ENCODE results near the gene RAG1.

Gene RAG1

DNA sequence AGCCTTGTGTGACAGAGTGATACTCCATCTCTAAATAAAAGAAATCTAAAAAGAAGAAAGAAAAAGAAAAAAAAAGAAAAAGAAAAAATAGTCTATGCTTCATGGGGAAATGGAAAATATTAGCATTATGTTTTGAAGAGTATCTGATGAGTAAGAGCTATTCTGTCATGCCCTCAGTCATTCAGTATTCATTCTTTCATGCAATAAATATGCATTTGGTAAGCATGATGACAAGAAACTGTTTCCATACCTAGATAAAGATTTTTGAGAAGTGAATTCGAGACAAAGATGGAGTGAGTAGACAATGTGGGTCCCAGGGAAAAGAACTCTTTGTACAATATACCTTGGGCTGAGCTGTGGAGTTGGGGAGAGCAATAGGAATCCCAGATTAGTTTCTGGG, 20.3 kb downstream of the RAG1 start:
- in situ Hi-C loops (cut with HindIII; ENCODE audit: low sequenced_read_pairs), result no loop called here

DNA sequence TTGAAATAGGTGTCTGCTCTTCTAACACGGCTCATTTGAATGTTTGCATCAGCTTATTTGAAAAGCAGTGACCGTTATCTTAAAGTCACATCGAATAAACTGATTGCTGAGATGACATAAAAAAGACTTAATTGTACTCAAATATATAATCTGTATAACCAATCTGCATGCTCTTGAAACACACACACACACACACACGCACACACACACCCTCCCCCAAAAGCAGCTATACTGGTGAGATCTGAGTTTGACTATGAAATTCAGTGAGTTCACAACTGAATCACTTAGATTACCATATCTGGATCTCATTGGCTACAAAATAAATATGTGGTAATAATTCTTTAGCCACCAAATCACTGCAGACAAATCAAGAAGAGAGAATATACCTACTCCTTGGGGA, 22.7 kb downstream of the RAG1 start:
- in situ Hi-C loops (cut with HindIII; ENCODE audit: low sequenced_read_pairs), result no loop called here

GRCh38 chr11:36591433-36591832, 23.6 kb downstream of the RAG1 start:
- in situ Hi-C loops (cut with HindIII; ENCODE audit: low sequenced_read_pairs), result no loop called here

DNA sequence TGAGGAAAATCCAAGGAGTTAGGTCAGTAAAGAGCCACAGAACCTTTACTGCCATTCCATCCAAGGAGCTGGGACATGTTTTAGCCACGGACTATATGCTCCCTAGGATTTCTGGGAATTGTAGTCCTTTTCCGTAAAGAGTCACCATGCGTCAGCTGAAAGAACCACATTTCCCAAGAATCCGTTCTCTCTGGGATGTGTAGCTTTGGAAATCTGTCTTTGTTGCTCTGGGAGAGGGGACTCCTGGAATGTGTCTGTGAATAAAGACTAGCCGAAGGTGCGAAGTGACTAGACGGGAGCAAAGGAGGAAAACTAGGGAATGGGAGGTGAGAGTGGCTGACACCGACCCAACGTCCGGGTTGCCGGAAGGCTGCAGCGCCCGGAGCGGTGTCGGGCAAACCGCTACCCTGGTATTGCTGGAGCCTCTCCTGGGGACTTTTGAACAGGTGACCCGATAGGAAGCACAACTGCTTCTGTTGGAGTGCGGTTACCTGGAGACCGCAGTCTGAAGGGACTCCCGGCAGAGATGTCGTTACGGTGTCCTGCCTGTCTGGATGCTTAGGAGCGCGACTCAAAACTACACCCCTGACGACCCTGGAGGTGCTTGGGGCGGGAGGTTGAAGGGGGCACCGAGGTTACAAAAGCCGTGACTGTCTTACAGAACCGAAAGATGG, 26.6 kb downstream of the RAG1 start, which contains the start of gene IFTAP:
Gene IFTAP, plus strand, starts transcription at position 187 of the 674 bp plus-strand sequence. CDS start 15,602 bp downstream, outside the sequence.
- in situ Hi-C loops (cut with HindIII; ENCODE audit: low sequenced_read_pairs), result no loop called here

DNA sequence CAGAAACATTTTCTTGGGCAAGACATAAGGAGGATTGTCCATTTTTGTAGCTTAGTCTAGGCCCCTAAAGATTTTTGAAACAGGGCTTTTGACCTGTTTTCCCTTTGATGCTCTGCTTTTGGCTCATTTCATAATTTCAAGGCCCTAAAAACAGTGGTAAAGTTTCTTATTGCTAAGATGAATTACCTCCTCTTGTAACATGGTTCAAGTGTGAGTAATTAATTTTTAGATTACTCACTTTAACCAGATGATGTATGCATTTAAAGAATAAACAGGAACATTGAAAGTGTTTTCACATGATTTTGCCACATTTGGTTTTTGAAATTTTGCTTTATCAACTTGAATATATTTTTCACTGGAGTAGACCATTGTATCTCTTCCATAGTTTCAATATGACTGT, 29.1 kb downstream of the RAG1 start:
- in situ Hi-C loops (cut with HindIII; ENCODE audit: low sequenced_read_pairs), result loop anchor here (5.0 kb wide), 1 partner anchor 65 kb away; no protein-coding TSS in a partner anchor

DNA sequence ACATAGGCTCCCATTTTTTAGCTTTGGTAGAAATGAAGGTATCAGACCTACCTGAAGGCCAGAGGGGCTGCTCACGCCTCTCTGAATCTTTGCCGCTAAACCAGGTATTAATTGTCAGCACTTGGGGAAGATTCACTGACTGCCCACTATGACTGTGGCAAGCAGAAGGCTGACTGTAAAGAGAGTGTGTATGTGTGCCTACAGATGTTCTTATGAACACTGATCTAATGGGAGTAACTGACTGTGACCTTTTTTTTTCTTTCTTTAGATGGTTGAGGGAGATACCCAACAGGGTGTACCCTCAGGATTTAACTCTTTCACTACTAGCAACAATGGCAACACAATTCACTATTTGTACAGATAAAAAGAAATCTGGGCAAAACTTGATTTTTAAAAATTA, 30.2 kb downstream of the RAG1 start, which contains the start of gene RAG2:
Gene RAG2, minus strand, starts transcription at position 186 of the 400 bp plus-strand sequence. CDS start 4,068 bp downstream, outside the sequence.
- in situ Hi-C loops (cut with HindIII; ENCODE audit: low sequenced_read_pairs), result loop anchor here (5.0 kb wide), 1 partner anchor 64 kb away; no protein-coding TSS in a partner anchor

DNA sequence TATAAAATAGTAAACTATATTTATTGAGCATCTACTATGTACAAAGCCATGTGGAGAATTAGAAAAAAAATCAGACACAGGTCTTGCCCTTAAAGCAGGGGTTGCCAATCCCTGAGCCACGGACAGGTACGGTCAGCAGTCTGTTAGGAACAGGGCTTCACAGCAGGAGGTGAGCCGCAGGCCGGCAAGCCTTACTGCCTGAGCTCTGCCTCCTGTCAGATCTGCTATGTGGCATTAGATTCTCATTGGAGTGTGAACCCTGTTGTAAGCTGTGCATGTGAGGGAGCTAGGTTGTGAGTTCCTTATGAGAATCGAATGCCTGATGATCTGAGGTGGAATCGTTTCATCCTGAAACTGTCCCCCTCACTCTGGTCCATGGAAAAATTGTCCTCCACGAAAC, 32.4 kb downstream of the RAG1 start:
- in situ Hi-C loops (cut with HindIII; ENCODE audit: low sequenced_read_pairs), result no loop called here

DNA sequence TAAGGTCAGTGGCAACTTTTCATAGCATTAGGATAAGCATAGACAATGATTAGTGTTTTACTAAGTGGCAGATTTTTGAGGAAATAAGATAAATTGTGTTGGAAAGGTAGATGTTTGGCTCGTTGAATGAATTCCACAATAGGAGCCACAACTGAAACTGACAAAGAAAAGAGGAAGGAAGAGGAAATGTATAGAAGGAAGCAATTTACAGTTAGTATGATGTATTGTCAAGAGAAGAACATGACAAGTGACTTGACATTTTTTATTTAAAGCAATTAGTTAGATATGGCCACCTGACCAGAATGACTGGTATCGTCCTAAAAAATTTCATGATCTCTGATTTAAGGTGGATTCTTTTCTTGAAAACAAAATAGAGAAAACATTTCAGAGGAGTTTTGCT, 33.3 kb downstream of the RAG1 start:
- in situ Hi-C loops (cut with HindIII; ENCODE audit: low sequenced_read_pairs), result no loop called here

DNA sequence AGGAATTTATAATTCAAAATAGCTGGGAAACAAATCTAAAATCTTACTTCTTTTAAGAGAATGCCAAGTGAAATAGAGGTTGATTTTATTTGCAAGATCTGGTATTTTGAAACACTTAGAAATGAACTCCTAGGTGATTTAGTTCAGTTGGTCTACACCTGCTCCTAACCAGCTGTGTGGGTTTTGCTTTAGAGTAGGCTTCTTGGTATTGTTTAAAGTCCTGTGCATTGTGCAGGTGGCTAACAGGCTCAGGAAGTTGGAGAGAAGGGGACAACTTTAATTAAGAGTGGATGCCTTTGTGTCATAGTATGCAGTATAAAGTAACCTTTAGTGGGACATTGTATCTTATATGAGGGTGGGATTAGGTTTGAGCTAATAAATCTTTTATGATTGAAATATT, 34.3 kb downstream of the RAG1 start:
- in situ Hi-C loops (cut with HindIII; ENCODE audit: low sequenced_read_pairs), result no loop called here

DNA sequence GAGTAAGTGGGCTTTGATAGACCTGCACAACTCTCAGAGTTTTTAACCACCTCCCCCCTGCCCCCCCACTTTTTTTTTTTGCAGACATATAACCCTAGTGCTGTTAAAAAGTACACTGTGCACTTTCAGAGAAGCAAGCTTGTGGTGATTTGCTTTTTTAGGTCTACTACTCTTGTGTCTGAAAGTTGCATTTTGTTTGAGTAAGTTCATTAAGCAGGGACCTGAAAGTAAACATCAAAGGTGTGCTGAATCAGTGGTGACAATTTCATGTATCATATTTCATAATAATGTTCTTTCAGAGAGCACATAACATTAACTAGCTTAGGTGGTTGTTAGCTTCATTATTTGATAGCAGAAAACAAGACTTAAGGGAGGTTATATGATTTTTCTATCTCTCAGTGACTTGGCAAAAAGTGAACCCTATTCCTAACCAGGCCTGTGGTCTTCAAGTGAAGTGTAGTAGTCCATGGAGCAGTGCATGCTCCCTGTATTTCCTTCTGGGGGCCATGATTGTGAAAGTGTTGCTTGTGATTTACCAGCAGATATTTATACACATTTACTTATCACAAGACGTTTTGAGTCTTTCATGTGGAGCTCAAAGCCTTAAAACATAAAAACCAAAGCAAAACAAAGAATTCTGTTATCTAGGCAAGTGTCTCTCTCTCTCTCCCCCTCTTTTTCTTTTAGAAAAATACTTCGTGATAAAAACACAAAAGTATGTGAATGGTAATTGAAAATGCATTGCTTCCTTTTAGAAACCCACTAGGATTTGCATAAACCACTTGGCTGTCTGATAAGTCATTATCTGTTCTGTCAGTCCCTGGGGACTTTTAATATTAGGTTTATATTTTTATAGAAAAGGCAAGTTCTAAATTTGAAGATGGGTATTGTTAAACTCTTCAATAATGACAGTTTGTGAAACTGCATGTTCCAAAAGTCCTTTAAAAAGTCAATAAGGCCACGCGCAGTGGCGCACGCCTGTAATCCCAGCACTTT, 37.7 kb downstream of the RAG1 start:
- in situ Hi-C loops (cut with HindIII; ENCODE audit: low sequenced_read_pairs), result no loop called here

GRCh38 chr11:36608491-36609199, 40.8 kb downstream of the RAG1 start:
- in situ Hi-C loops (cut with HindIII; ENCODE audit: low sequenced_read_pairs), result no loop called here

GRCh38 chr11:36609383-36609782, 41.6 kb downstream of the RAG1 start:
- in situ Hi-C loops (cut with HindIII; ENCODE audit: low sequenced_read_pairs), result no loop called here

- in situ Hi-C loops (cut with HindIII; ENCODE audit: low sequenced_read_pairs), result no loop called here
Measured at GRCh38 chr11:36615826-36616225, 48.0 kb downstream of the RAG1 start.

DNA sequence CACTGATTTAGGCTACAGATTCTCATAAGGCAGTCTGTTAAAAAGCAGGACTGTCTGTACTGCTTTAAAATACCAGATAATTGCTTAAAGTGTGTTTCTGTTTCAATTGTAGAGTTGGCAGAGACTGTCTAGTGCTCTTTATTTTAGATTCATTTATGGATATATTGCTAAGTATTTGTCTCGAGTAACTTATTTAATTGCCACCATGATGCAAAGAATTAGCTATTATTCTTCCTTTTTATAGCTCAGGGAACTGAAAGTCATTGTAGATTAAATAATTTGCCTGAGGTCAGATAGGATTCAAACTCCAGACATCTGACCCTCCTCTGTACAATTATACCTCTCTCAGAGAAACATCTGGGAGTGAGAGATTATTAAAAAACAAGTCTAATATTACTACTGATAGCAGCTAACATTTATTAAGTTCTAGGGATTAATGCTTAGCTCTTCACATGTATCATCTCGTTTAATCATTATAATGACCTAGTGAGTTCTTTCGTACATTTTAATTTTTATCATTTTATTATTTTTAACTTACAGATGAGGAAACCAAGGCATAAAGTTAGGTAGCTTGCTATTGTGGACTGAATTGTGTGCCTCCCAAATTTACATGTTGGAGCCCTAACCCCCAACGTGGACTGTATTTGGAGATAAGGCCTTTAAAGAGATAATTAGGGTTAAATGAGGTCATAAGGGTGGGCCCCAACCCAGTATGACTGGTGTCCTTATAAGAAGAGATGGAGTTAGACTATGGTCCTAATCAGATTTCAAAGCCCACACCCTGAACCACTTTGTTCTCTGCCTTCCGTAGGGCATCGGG, 49.9 kb downstream of the RAG1 start:
- in situ Hi-C loops (cut with HindIII; ENCODE audit: low sequenced_read_pairs), result no loop called here

DNA sequence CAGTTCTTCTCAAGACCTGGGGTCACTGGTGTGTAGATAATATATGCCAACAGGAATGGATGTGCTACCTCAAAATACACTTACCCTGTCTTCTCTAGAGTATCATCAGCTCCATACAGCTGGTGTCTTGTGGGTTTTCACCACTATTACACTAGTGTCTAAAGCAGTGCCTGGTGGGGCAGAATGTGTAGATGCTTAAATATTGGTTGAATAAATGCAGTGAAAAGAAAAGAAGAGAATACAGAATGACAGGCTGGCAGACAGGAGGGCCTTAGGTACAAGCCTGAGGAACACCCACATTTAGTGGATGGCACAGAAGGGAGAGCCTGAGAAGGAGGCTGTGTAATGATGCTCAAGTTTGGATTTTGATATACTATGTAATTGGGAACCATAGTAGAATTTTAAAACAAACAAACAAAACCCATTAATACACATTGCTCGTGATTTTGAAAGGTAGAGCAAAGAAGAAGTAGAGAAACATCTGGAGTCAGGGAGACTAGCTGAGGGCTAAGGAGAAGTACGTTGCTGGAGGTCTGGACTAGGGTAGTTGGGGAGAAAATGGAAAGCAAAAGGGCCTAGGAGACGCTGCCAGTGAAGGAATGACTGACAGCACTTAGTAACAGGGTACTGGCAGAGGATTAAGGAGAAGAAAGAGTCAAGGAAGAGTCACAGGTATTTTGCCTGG, 50.7 kb downstream of the RAG1 start:
- in situ Hi-C loops (cut with HindIII; ENCODE audit: low sequenced_read_pairs), result no loop called here

GRCh38 chr11:36619502-36619901, 51.7 kb downstream of the RAG1 start:
- in situ Hi-C loops (cut with HindIII; ENCODE audit: low sequenced_read_pairs), result no loop called here

DNA sequence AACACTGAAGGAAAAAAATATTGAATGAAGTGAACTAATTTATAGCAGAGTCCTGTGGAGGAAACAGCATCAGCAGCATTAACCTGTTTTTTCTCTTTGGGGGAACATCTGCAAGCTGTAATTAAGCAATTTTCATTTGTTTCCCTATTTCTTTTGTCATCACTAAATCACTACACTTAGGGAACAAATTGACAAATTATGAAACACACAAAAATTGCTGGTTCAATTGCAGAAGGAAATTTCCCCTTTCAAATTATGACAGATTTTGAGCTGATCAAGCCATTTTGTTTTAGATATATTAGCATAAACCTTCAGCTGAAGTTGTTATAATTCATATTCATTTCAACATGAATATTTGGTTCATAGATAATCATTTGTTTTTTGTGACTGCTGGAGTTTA, 52.4 kb downstream of the RAG1 start:
- in situ Hi-C loops (cut with HindIII; ENCODE audit: low sequenced_read_pairs), result no loop called here

DNA sequence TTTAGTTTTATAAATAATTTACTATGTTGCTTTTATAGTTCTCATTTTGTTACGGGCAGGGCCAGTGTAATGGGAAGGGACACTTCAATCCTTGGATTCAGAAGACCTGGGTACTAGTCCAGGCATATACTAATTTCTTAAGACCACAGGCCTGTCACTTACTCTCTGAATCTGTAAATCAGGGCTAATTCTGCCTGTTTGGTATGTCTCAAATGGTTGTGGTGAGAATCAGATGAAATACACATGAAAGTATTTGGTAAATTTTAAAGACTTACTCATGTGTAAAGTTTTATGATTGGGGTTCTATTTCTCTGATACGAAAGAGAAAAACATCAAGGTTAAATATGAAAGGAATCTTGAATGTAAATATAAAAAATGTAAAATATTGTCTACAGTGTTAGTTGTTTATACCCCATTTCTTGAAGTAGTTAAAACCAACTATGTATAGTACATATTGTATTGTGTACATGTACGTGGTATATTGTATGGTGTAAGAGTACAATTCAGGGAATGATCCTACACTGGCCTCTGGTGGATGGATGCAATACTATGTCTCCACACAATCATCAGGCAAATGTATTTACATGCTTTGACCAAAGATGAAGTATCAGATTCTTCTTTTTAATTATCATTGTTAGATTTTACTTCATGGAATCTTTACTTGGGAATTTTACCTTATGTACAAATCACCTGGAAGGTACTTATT, 54.8 kb downstream of the RAG1 start:
- in situ Hi-C loops (cut with HindIII; ENCODE audit: low sequenced_read_pairs), result no loop called here

DNA sequence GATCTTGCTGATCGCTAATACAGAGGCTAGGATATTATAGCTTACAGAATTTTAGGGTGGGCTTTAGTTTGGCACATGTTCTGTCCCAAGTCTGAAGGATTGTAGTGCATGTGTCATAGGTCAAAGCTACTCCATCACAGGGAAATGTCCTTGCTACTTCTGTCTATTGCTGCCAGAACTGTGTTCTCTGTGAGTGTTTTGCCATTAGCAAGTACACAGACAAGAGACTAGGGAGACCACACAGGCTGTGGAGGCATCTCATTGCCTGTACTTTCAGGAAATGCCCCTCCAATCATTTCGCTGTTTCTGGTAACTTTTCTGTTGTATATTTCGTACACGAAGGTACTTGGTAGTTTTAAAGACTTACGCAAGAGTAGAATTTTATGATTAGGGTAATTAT, 55.7 kb downstream of the RAG1 start:
- in situ Hi-C loops (cut with HindIII; ENCODE audit: low sequenced_read_pairs), result no loop called here
